NT2/D1 (cell line): ENCODE results near the gene LAMC1.
"Not testable (repeated sequence)": the region's sequence is repeated elsewhere in the genome, so short reads cannot be mapped to it uniquely, and the experiment has no call there.

ENCODE experiments used
- DNase-seq: peaks from one replicate; pipeline ENCODE4 v3.0.0-alpha.2; 2011; ENCODE audit warnings: low read depth, low spot score
- H3K27me3 ChIP-seq: 2 replicates; pipeline ENCODE4 v1.6.0; 2011; ENCODE audit warnings: mild to moderate bottlenecking; ENCODE audit not compliant: insufficient read length, insufficient read depth
- H3K36me3 ChIP-seq: 2 replicates; pipeline ENCODE4 v1.6.1; 2011; ENCODE audit warnings: mild to moderate bottlenecking, low read length, mixed read lengths; ENCODE audit not compliant: insufficient read depth, insufficient read length
- H3K4me1 ChIP-seq: 2 replicates; pipeline ENCODE4 v1.5.1; 2011; ENCODE audit not compliant: insufficient read depth, insufficient read length
- H3K4me3 ChIP-seq: 2 replicates; pipeline ENCODE4 v1.5.1; 2011; ENCODE audit warnings: low read depth; ENCODE audit not compliant: insufficient read length
- H3K9ac ChIP-seq: 2 replicates; pipeline ENCODE4 v1.6.0; 2011; ENCODE audit warnings: low read depth; ENCODE audit not compliant: insufficient read length
- H3K9me3 ChIP-seq: 2 replicates; pipeline ENCODE4 v1.5.1; 2011; ENCODE audit warnings: mild to moderate bottlenecking, low read length; ENCODE audit not compliant: insufficient read depth
- SUZ12 ChIP-seq: IDR thresholded peaks from 2 replicates; pipeline ENCODE4 v1.6.1; 2011; ENCODE audit not compliant: insufficient read length, insufficient read depth; ENCODE audit errors: extremely low read depth
- YY1 ChIP-seq: IDR thresholded peaks from 2 replicates; pipeline ENCODE4 v1.6.1; 2011; ENCODE audit not compliant: insufficient read length, insufficient read depth
- ZNF274 ChIP-seq: IDR thresholded peaks from 2 replicates; pipeline ENCODE4 v1.6.1; 2011; ENCODE audit warnings: mild to moderate bottlenecking, low read depth, low read length

The LAMC1 gene

GRCh38 chr1:183143576-183144315 is 120.5 kb downstream of the LAMC1 start:
- Histone ChIP-seq H3K4me3 (no peak overlapping the region), H3K9me3 (no peaks in the 10 kb centered on the region), H3K4me1 (no peaks in the 10 kb centered on the region), H3K27me3 (no peaks in the 10 kb centered on the region), H3K36me3 (peaks cover 62% of the 10 kb centered on the region), H3K9ac (no peak overlapping the region)
- TF ChIP-seq YY1 (no peak), ZNF274 (no peak), SUZ12 (no peak)
- DNase-seq = no peak

GRCh38 chr1:183144752-183145151 is 121.5 kb downstream of the LAMC1 start:
- no peak for DNase-seq
- H3K36me3 ChIP-seq = peaks cover 51% of the 10 kb centered on the region
- TF ChIP-seq ZNF274 (no peak), SUZ12 (no peak), YY1 (no peak)
- H3K9me3 ChIP-seq = no peaks in the 10 kb centered on the region
- H3K4me1 ChIP-seq = no peaks in the 10 kb centered on the region
- H3K27me3 ChIP-seq = no peaks in the 10 kb centered on the region
- no peak overlapping the region for H3K4me3 ChIP-seq
- H3K9ac ChIP-seq = no peak overlapping the region

DNA sequence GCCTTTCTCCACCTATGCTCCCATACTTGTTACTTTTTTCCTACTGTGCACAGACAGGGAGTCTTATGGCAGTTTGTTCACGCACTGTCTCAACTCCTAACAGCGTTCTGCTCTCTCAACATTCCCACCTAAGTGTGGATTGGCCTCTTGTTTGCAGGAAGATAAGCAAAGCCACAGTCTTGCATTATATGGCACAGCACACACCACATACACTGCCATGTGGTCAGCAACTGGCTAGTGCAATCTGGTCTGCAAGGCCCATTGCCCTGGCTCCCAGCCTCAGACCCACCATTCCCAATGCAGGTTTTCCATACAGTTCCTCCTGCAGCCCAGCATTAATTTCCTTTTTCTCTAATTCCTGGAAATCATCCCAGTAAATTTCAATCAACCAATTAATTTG is 124.5 kb downstream of the LAMC1 start:
- TF ChIP-seq SUZ12 = no peak
- TF ChIP-seq YY1 = no peak
- TF ChIP-seq ZNF274 = no peak
- Histone ChIP-seq H3K27me3 (no peaks in the 10 kb centered on the region), H3K36me3 (peaks cover 23% of the 10 kb centered on the region), H3K9ac (no peak overlapping the region), H3K4me1 (no peaks in the 10 kb centered on the region), H3K9me3 (no peaks in the 10 kb centered on the region), H3K4me3 (no peak overlapping the region)
- no peak for DNase-seq

DNA sequence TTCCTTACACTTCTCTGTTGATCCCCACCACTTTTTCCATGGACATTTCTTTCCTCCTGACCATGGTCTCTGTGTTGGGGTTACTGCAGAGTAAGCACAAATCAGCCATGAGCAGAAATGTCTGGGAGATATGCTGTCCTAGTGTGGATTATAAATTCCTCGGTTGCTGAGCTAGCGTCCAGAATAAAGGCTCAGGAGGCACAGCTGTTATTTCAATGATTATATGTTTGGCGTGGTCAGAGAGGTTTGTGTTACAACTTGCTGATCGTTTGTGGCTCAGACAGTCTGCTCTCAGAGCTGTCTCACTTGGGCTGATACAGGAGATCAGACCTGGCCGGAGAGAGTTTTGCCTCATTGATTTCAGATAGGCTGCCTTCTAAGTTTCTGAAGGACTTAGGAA is 125.4 kb downstream of the LAMC1 start:
- no peaks in the 10 kb centered on the region for H3K4me1 ChIP-seq
- no peak for DNase-seq
- TF ChIP-seq ZNF274 (no peak), SUZ12 (no peak), YY1 (no peak)
- peaks cover 14% of the 10 kb centered on the region for H3K36me3 ChIP-seq
- H3K9me3 ChIP-seq = no peaks in the 10 kb centered on the region
- no peaks in the 10 kb centered on the region for H3K27me3 ChIP-seq
- H3K4me3 ChIP-seq = no peak overlapping the region
- no peak overlapping the region for H3K9ac ChIP-seq

DNA sequence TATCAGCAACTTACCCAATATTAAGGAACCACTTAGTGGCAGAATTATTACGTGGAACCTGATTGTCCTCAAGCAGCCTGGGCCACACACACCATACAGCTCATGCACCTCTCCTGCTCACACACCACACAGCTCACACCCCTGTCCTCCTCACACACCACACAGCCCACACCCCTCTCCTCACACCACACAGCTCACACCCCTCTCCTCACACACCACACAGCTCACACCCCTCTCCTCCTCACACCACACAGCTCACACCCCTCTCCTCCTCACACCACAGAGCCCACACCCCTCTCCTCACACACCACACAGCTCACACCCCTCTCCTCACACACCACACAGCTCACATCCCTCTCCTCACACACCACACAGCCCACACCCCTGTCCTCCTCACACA is 126.1 kb downstream of the LAMC1 start:
- Histone ChIP-seq H3K27me3 (no peaks in the 10 kb centered on the region), H3K9me3 (no peaks in the 10 kb centered on the region), H3K9ac (no peak overlapping the region), H3K4me3 (no peak overlapping the region), H3K4me1 (no peaks in the 10 kb centered on the region), H3K36me3 (peaks cover 8% of the 10 kb centered on the region)
- DNase-seq = no peak
- no peak for TF ChIP-seq SUZ12
- TF ChIP-seq ZNF274 = no peak
- TF ChIP-seq YY1 = no peak

- H3K9ac ChIP-seq, H3K4me1 ChIP-seq, H3K27me3 ChIP-seq, DNase-seq, H3K36me3 ChIP-seq, H3K4me3 ChIP-seq, H3K9me3 ChIP-seq: not testable (repeated sequence)
These were observed 126.8 kb downstream of the LAMC1 start for GRCh38 chr1:183150032-183150431.

DNA sequence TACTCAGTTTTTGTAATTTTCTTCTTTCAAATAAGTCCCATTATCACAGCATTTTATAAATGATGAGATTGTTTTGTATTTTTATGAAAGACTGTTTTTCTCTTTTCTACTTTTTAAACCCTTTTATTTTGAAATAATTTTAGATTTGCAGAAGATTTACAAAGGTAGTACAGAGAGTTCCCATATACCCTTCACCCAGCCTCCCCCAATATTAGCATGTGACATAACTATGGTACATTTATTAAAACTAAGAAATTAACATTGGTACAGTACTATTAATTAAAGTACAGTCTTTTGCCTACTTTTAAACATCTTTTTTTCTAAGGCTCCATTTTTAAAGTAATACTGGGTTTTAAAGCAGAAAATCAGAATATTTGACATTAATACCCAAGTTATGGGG is 127.2 kb downstream of the LAMC1 start:
- Histone ChIP-seq H3K9me3 (no peaks in the 10 kb centered on the region), H3K27me3 (no peaks in the 10 kb centered on the region), H3K36me3 (no peaks in the 10 kb centered on the region), H3K9ac (no peak overlapping the region), H3K4me3 (no peak overlapping the region), H3K4me1 (no peaks in the 10 kb centered on the region)
- DNase-seq = no peak
- TF ChIP-seq SUZ12 (no peak), ZNF274 (no peak), YY1 (no peak)

DNA sequence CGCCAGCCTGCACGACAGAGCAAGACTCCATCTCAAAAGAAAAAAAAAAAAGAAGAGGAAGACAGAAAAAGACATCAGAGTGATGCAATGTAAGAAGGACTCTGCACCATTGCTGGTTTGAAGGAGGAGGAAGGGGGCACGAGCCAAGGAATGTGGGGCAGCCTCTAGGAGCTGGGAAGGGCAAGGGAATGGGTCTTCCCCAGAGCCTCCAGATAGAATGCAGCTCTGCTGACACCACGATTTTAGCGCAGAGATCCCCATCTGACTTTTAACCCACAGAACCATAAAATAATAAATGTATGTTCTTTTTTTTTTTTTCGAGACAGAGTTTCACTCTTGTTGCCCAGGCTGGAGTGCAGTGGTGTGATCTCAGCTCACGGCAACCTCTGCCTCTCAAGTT is 129.0 kb downstream of the LAMC1 start:
- no peaks in the 10 kb centered on the region for H3K27me3 ChIP-seq
- no peaks in the 10 kb centered on the region for H3K36me3 ChIP-seq
- TF ChIP-seq YY1 = no peak
- TF ChIP-seq ZNF274 = no peak
- TF ChIP-seq SUZ12 = no peak
- no peaks in the 10 kb centered on the region for H3K4me1 ChIP-seq
- DNase-seq = no peak
- no peak overlapping the region for H3K4me3 ChIP-seq
- H3K9me3 ChIP-seq = no peaks in the 10 kb centered on the region
- no peak overlapping the region for H3K9ac ChIP-seq
